Activated CD4-positive, CD25-positive, alpha-beta regulatory T cell treated with anti-CD3 and anti-CD28 coated beads, Interleukin-2, amount 50 U/mL, for 16 hours (primary cell): Measurements from ENCODE around the gene NRN1L.
A peak's percentile ranks its signal among the peaks of the same experiment; 100 is the strongest.
"Not testable (repeated sequence)": the region's sequence is repeated elsewhere in the genome, so short reads cannot be mapped to it uniquely, and the experiment has no call there.

Source experiments
- DNase-seq: peaks from one replicate; pipeline ENCODE4 v3.0.0-alpha.2; 2020; ENCODE audit warnings: low read depth, low spot score

NRN1L gene

GRCh38 chr16:67884684-67885083, at the start of gene NRN1L:
NRN1L (plus strand) TSS chr16:67884885; CDS start chr16:67884904, 19 bp downstream.
- no peak for DNase-seq

DNA sequence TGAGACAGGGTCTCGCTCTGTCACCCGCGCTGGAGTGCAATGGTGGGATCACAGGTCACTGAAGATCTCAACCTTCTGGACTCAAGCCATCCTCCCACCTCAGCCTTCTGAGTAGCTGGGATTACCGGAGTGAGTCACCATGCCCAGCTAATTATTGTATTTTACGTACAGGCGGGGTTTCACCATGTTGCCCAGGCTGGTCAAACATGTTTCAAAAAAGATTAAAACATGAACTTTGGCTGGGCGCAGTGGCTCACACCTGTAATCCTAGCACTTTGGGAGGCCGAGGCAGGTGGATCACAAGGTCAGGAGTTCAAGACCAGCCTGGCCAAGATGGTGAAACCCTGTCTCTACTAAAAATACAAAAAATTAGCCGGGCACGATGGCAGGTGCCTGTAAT, 47.5 kb upstream of the NRN1L start:
- not testable (repeated sequence) for DNase-seq

DNA sequence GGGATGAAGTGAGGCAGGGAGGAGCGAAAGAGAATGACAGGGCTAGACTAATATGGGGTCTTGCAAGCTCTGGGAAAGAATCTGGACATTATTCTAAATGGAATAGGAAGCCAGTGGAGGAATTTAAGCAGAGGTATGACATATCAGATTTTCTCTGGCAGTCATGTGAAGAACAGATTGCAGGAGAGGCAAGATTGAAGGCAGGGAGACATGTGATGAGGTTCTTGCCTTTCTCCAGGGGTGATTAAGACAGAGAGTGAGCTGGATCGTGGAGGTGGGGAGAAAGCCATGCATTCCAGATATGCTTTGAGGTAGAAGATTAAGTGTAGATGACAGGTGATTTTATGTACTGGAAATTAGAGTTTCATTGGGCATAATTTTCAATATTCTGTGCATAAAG, 46.9 kb upstream of the NRN1L start:
- DNase-seq: no peak

- DNase-seq: no peak
Observed at GRCh38 chr16:67841198-67841815, 43.4 kb upstream of the NRN1L start.

GRCh38 chr16:67841816-67842508, 42.7 kb upstream of the NRN1L start, which contains the start of gene THAP11:
THAP11 (plus strand) TSS chr16:67842320; CDS start chr16:67842555, 235 bp downstream.
- DNase-seq: peak; percentile 93

DNA sequence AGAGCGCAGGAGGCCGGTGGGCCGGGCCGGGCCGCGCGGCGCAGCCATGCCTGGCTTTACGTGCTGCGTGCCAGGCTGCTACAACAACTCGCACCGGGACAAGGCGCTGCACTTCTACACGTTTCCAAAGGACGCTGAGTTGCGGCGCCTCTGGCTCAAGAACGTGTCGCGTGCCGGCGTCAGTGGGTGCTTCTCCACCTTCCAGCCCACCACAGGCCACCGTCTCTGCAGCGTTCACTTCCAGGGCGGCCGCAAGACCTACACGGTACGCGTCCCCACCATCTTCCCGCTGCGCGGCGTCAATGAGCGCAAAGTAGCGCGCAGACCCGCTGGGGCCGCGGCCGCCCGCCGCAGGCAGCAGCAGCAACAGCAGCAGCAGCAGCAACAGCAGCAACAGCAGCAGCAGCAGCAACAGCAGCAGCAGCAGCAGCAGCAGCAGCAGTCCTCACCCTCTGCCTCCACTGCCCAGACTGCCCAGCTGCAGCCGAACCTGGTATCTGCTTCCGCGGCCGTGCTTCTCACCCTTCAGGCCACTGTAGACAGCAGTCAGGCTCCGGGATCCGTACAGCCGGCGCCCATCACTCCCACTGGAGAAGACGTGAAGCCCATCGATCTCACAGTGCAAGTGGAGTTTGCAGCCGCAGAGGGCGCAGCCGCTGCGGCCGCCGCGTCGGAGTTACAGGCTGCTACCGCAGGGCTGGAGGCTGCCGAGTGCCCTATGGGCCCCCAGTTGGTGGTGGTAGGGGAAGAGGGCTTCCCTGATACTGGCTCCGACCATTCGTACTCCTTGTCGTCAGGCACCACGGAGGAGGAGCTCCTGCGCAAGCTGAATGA, 42.0 kb upstream of the NRN1L start:
- DNase-seq: peak; percentile 23

GRCh38 chr16:67843343-67843765, 41.3 kb upstream of the NRN1L start:
- no peak for DNase-seq

- no peak for DNase-seq
Observed at GRCh38 chr16:67844497-67844896, 40.2 kb upstream of the NRN1L start.

DNA sequence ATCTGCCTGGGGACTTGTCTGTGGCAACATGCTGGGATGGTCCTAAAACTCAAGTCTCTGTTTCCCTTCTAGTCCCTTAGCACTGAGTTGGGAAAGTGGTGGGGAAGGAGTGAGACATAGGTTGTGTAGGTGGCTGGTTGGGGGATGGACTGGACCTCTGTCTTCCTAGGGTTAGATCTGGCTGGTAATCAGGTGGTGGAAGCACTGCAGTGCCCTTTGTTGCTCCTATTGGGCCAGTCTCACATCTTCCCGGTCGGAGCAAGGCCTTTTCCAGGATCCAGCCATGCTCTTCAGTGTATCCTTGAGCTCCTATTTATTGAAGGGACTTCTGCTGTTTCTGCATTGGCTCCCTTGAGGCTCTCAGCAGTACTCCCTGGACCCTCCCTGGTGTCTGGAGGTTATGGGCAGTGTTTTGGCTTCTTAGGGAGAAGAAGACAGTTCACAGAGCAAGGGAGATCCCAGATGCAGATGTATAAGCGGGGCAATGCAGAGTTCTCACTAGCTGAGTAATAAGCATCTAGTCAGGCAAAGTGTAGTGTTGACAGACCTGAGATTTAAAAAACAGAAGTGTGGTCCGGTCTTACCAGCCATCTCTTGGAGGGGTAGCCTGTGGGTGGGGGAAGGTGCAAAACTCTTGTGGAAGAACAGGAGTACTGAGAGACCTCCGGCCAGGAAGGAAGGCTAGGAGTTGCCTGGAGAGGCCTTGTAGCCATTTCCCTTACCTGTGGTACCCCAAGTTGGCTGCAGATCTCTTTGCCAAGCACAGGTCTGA, 39.2 kb upstream of the NRN1L start:
- DNase-seq: no peak

DNA sequence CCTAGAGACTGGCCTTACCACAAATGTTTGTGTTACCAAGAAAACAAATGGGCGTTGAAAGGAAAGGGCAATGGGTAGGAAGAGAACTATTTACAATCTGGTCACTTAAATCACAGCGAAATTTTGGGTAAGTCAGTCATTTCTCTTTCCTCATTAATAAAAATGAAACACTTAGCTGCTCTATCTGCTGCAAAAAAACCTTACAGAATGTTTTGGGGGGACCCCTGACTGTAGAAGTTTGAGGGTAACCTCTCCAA, 38.7 kb upstream of the NRN1L start:
- no peak for DNase-seq

DNA sequence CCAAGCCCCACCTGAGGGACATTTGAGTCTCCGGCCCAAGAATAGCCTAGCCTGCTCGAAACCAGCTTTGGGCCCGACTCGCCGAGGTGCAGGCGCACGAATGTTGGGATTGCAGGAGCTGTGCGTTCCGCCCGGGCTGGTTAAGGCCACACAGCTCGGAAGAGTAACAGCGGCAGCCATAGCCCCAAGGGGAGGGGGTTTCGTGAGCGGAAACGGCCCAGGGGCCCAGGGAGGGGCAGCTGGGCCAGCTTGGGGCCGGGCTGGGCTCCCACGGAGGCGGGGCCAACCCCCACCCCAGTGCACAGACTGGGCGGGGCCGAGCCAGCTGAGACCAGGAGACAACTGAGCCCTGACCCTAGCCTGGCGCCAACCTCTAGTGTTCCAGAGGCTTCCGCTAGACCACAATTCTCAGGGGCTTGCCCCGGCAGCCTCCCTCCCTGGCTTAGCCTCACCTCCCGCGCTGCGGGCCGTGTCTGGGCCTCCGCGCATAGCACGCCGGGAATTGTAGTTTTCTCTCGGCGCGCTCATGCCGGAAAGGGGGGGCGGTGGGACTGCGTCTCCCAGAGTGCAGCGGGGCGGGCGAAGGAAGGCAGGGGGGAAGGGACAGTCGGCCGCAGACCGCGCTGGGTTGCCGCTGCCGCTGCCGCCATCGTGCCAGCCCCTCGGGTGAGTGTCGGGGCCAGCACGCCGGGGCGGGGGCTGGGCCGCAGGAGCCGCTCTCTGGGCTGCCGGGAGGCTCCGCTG, 38.2 kb upstream of the NRN1L start, which contains the start of gene NUTF2:
Gene NUTF2, plus strand, starts transcription at position 614 of the 744 bp plus-strand sequence. CDS start 18,198 bp downstream, outside the sequence.
- DNase-seq: peak; percentile 91

DNA sequence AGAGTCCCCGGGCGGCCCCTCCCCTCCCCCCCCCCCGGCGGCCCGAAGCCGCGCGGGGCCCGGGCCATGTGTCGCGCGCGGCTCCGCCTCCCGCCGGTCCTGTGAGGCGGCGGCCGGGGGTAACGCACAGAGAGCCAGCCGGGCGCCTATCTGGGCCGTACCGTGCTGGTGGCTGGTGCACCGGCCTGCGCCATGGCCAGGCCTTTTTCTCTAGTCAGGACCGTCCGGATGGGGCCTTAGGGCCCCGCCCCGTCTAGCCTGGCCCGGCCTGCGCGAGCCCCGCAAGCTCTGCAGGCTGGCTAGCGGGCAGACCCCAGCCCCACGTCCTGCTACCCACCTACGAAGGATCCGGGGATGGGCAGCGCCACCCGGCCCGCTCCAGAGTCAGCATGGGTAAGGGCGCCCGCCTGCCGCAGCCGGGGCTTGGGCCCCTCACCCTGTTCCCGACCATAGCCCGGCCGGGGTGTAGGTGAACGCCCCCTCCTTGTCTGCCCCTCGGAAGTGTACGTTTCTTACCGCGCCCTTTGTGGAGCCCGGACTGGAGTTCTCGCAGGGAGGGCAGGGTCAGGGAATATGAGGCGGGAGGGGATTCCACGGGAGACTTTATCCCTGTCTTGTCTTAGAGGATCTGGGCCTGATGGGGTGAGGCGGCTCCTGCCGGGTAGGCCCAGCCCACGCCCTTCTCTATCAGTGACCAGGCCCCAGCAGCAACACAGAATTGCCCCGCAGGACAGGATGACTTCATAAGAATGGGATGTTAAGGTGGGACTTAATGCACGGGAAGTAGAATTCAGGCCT, 37.4 kb upstream of the NRN1L start, which contains the start of gene CENPT:
Gene CENPT, minus strand, starts transcription at position 630 of the 798 bp plus-strand sequence. CDS start 13,834 bp downstream, outside the sequence.
- DNase-seq: no peak

DNA sequence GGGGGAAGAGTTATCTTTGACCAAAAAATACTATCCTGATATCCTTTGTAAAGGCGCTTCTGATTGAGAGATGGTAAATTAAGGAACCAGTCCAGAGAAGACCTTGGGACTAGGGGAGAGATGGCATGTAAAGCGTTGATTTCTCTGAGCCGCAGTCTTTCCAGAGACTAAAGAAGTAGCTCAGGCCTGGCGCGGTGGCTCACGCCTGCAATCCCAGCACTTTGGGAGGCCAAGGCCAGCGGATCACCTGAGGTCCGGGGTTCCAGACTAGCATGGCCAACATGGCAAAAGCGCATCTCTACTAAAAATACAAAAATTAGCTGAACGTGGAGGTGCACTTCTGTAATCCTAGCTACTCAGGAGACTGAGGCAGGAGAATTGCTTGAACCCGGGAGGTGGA, 36.6 kb upstream of the NRN1L start:
- no peak for DNase-seq

- DNase-seq: no peak
Observed at GRCh38 chr16:67853670-67854069, 31.0 kb upstream of the NRN1L start.

DNA sequence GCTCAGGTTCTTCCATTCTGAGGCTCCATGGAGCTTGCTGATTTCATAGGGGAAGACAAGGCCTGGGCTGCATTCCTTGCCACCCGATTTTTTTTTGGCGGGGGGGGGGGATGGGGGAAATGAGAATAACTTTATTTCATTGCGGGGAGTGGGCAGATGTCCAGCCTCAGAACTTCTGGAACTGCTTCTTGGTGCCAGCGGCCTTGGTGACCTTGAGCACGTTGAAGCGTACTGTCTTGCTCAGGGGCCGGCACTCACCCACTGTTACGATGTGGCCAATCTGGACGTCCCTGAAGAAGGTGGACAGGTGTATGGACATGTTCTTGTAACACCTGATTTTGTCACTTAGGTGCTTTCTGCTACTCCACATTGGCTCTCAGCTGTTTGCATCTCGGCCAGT, 28.9 kb upstream of the NRN1L start:
- no peak for DNase-seq

DNA sequence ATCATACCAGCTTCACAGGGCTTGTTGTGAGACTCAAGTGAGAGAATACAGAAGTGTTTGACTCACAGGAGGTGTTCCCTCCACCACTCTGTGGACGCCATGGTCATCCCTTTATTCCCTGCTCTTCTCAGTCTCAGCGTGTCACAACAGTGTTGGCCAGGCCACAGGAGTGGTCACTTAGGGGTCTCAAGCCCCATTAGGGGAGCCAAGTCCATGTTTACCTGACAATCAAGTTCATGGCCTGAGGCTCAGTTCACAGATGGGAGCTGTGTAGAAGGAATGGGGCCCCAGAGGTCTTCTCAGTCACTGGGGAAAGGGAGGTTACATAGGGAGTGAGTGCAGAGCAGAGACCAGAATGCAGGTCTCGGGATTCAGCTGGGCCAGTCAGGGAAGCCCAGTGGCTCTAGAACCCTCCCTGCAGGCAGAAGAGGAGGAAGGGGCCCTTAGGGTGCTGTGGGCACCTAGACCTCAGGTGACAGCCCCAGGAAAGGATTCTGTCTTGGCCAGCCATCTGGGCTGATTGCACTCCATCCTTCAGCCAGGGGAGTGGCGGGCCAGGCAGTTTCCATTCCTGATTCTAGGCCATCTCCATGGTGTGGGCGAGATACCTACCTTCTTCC, 27.6 kb upstream of the NRN1L start:
- no peak for DNase-seq

- DNase-seq: no peak
Observed at GRCh38 chr16:67857547-67858233, 27.0 kb upstream of the NRN1L start.

DNA sequence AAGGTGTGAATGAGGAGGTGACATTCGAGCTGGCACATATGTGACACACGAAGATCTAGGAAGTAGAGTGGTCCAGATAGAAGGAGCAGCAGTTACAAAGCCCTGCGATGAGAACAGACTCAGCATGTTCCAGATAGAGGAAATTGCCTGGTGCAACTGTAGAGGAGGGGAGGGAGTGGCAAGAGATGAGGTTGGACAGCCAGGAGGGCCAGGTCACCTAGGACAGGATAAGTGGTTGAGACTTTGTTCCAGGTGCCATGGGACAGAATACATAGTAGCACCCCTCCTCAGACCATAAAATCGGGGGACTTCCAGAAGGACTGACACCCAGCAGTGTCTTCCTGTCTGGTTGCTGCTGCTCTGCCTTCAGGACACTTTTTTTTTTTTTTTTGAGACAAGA, 26.2 kb upstream of the NRN1L start:
- no peak for DNase-seq
